GM18526 (cell line): ENCODE measurements around the gene ZNF575.

ENCODE experiments used
- POLR2A ChIP-seq: IDR thresholded peaks from 3 replicates; pipeline ENCODE4 v1.6.1; 2011; ENCODE audit not compliant: insufficient read length; ENCODE audit errors: extremely low read depth

Gene ZNF575

DNA sequence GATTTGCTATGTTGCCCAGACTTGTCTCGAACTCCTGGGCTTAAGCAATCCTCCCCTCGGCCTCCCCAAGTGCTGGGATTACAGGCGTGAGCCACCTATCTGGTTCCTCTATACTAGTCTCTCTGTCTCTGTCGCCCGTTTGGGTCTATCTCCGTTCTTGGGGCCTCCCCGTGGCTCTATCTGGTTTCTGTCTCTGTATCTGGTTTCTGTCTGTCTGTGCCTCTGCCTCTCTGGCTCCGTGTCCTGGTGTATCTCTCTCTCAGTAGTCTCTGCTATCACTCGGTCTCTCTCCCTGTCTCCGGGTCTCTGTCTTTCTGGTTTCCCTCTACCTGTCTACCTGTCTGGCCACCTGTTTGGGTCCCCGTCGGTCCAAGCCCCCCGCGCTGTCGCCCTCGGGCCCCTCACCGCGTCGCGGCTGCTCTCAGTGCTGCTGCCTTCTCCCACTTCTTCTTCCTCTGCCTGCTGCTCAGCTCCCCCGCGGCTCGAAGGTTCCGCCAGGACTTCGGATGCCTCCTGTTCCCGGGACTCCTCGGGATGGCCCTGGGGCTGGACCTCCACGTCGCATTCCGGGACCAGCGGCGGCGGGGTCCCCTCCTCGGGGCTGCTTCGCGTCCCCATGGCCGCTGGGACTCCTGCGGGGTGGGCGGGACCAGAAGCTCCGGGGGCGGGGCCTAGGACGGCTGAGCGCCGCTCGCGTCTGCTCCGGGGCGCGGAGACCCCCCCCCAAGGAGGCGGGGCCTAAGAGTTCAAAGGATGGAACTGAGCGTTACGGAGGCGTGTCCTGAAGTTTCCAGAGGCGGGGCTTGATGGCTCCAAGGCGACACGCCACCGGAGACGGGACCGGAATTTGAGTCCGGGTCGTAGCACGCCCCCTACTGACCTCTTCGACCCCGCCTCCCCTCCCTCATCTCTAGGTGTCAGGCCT lies 29.2 kb upstream of the ZNF575 start:
- peak; percentile 53 for TF ChIP-seq POLR2A

DNA sequence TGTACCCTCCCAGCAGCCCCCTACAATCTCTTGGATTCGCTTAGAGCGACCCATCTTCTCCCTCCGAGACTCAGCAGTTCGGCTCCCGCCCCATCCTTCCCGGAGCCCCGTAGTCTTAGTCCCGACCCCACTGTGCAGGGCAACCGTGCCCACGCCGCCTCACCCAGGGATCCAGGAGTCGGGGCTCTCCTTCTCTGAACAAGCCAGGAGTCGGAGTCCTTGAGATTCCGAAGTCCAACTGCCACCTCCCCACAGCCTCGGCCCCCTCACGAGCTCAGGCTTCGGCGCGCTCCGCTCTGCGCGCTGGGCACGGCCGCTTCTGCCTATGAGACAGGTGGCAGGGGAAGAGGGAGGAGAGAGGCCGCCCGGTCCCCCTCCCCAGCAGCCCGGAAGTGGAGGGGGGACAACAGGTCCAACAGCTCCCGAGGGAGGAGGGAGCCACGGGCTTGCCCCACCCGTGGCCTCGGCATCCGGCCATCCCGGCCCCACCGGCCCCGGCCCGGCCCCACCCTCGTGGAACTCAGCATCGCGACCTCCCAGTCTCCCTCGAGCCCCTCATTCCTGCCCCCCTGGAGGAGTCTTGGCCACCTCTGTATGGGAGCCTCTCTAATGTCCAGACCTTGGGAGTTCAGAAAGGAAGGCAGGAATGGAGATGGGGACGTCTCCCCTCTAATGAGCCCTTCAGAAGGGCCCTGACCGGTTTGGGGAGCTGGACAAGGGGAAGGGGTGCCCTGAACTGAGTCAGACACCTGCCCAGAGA lies 28.4 kb upstream of the ZNF575 start, which contains the start of gene PHLDB3:
TSS of gene PHLDB3 (minus strand) at position 321 of the 760 bp plus-strand sequence. CDS start 628 bp downstream, outside the sequence.
- peak; percentile 7 for TF ChIP-seq POLR2A

DNA sequence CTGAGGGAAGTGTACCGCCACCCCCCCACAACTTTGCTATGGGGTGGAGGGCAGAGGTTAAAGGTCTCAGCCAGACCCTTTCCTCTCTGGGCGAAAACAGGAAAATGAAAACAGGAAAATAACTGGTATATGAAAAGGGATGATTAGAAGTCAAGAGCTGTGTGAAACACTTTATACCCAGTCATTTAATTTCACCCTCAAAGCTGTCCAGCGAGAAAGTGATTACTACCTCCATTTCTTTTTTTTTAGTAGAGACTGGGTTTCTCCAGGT lies 27.9 kb upstream of the ZNF575 start:
- no peak for TF ChIP-seq POLR2A

DNA sequence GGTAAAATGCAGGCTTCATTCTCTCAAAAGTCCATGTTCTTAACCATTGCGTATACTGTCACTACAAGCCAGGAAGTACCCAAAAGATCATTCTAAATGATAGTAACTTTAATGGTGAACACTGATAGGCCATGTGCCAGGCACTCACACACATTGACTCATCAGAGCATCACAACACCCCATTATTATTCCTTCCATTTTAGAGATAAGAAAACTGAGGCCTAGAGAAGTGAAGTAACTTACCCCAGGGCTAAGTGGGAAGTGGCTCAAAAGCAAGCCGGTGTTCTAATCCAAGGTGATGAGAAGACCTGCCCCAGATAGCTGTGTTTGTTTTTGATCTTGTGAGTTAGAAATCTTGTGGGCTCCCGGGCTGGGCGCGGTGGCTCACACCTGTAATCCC lies 27.0 kb upstream of the ZNF575 start:
- no peak for TF ChIP-seq POLR2A

DNA sequence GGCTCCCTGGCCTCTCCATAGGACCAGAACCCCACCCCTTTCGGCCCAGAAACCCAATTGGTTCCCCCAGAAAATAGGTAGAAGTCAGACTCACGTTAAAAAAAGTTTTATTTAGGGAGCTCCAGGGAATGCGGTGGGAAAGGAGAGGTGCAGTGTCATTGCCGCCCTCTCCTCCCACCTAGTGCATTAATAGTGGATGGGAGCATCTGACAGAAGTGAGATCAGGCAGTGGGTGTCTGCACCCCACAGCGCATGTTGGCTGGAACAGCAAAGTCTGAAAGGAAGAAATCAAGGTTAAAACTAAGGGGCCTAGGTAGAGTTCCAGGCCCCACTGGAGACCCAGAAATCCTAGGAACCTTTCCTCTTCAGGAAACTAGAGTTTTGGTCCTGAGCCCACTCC lies 26.4 kb upstream of the ZNF575 start:
- TF ChIP-seq POLR2A, result no peak

DNA sequence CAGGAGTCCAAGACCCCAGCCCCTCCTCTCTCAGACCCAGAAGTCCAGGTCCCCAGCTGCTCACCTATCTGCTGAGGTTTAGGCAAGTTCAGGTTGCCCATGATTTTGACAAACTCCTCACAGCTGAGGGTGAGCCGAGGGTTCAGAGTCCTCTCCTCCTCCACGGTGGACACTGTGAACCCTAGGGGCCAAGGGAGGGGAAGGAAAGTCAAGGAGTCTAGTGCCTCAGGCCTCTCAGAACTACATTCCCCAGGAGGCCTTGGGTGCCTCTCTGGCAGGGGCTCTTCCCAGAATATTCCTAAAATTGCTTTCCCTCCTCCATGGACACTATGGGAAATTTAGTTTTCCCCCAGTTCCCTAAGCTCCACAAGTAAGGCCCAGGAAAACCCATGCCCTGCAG lies 25.1 kb upstream of the ZNF575 start:
- TF ChIP-seq POLR2A, result no peak

DNA sequence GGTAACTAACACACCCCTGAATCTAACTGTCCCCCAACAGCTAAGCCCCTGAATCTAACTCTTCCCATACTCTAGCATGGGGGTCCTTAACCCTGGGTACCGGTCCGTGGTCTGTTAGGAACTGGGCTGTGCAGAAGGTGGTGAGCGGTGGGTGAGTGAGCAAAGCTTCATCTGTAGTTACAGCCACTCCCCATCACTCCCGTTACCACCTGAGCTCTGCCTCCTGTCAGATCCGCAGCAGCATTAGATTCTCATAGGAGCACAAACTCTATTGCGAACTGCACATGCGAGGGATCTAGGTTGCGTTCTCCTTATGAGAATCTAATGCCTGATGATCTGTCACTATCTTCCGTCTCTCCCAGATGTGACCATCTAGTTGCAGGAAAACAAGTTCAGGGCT lies 22.3 kb upstream of the ZNF575 start:
- TF ChIP-seq POLR2A, result no peak

DNA sequence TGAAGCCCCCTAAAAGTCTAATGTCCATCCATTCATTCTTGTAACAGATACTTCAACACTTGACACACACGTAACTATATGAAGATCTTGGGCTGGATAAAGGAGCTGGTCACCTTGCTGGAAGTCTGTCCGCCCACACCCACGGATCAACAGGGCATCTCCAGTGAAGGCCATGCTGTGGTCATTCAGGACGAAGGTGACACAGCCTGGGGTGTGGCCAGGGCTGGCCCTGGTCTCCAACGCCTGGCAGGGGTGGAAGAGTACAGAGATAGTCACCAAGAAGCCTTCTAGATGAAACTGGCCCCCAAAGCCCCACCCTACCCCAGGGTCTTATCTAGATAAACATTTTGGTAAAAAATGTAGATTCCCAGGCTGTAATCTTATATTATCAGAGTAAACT lies 21.7 kb upstream of the ZNF575 start:
- TF ChIP-seq POLR2A, result no peak

DNA sequence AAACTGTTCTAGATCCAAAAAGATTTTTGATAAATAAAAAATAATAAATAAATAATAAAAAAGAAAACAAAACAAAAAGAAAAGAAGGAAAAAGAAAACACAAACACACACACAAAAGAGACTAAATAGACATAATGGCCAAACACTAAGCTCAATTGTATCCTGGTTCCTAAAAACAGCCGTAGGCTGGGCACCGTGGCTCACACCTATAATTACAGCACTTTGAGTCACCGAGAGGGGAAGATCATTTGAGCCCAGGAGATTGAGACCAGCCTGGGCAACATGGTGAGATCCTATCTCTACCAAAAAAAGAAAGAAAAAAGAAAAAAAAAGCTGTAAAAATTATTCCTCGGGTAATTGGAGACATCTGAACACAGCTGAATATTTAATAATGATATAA lies 14.9 kb upstream of the ZNF575 start:
- TF ChIP-seq POLR2A, result no peak

DNA sequence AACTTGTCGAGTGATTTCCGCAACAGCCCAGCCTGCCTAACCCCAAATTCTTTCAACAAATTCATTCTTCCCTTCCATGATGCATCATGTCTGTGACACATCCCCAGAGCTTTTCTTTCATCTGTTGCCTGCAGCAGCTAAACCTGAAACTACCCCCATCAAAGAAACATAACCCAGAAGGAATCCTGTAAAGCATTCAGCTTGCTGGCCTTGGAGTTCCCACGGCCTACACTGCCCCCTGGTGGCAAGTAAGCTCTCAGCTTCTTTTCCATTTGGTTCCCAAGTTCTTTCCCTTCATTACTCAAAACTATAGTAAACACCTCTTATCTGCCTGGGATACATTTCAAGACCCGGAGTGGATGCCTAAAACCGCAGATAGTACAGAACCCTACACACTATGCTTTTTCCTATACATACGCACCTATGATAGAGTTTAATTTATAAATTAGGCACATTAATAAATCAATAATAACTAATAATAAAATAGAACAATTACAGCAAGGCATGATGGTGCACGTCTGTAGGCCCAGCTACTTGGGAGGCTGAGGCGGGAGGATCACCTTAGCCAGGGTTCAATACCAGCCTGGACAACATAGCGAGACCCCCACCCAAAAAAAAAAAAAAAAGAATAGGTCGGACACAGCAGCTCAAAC lies 13.4 kb upstream of the ZNF575 start:
- TF ChIP-seq POLR2A, result no peak

DNA sequence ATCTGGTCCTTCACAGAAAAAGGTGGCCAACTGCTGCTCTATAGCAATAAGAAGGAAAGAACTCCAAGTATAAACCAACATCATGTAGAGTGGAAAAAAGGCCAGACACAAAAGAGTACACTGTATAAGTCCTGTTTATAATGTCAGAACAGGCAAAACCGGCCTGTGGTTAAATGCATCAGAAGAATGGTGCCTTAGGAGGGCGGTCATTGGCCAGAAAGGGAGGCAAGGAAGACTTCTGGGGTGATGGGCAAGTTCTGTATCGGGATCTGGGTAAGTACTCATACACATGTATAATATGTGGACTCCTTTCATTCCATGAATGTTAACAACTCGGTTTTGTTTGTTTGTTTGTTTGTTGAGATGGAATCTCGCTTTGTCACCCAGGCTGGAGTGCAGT lies 10.1 kb upstream of the ZNF575 start:
- TF ChIP-seq POLR2A, result no peak

DNA sequence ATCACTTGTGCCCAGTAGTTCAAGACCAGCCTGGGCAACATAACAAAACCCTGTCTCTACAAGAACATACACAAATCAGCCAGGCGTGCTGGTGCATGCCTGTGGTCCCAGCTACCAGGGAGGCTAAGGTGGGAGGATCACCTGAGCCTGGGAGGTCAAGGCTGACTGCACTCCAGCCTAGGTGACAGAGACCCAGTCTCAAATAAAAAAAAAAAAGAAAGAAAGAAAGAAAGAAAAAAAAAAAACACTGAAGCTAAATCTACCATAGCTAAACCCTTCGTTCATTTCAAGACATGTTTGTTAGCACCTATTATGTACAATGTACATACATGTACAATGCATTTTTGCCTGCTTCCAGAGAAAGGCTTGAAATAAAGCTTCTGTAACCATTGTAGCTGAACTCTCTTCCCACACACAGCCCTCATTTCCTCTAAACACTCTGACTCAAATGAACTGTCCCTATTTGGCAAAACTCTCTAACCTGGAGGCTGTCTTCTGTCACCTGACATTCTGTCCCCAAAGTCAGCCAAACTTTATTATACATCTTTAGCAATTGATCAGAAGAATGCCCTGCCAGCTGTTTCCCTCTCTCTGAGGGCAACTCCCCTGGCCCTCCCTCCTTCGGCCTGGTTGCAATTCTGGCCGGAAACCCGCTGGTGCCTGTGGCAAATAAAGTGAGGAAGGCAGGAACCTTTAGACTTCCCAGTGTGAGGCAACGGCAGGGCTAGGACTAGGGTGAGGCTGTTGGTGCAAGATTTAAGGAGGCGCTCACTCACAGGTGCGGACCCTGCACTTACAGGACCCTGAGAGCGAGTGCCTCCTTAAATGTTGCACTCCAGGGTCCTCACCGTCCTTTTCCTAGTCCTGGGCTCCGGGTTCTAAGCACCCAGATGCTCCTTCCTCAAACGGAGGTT lies 7.8 kb upstream of the ZNF575 start:
- TF ChIP-seq POLR2A, result no peak

DNA sequence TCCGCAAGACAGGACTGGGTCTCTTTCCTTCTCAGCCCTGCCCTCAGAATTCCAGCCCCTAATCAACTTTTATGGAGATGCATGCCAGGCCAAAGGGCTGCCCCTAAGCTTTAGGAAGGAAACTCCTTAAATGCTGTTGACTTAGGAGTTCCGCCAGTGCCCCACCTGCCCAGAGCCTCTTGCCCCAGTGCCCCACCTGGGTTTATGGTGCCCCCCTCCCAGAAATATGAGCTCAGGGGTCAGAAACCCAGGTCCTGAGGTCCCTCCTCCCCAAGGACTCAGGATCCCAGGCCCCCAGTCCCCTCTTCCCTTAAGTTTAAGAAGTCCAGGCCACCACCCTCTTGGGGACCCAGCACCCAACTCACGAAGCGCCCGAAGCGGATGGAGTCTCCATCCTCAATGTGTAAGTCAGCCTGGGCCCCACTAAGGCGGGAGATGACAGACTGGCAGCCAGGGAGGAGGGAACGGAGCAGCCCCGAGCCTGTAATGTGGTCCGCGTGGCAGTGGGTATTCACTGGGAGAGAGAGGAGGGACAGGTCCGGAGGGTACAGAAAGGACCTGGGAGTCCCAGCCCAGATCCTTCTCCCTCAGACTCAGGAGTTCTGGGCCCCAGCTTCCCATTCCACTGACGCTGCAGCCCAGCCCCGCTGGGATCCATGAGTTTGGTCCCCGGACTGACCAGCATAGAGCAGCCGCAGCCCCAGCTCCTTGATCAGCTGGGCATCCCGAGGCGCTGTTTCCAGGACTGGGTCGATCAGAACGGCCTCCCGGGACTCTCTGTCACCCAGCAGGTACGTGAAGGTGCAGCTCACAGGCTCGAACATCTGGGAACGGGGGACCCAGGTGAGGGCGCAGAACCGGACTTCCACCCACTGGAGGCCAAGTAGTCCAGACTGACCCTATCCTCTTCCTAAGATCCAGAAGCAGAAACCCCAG lies 6.9 kb upstream of the ZNF575 start:
- TF ChIP-seq POLR2A, result no peak
